ENCODE results near the gene AKAP6.
"Not testable (repeated sequence)": the region's sequence is repeated elsewhere in the genome, so short reads cannot be mapped to it uniquely, and the experiment has no call there.

Gene AKAP6

DNA sequence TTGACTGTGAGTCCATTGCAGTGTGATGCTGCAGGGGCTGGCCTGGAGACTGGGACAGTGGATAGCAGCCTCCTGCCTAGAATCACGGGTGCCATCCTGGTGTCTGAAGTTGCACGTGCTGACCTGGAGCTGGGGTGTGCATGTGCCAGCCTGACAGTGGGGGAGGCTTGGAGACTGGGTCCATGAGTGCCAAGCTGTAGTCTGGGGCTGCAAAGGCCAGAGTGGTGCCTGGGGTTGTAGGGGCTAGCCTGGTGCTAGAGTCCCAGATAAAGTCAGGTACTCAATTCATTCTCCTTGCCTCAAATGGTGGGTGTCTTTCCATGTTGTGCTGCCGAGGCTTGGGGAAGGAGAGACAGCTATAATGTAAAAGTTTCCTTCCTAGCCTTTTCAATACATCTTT, 427.7 kb downstream of the AKAP6 start:
- no peak for DNase-seq (ENCODE audit: low read depth in 2 of 2)

DNA sequence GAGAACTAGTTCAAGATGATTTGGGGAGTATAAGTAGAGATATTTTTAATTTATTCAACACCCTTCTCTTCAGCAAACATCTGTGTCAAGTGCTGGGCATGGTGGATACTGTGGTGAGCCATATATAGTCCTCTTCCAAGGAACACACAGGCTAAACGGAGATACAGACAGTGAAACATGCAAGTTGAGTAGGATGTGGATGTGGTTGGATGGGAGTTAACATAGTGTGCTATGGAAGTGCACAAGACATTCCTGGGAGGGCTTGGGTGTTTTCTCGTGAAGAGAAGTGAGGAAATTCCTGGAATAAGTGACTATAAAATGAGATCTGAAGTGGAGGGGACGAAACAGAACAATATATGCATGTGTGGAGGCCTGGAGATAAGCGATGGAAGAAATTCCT, 428.5 kb downstream of the AKAP6 start:
- DNase-seq (ENCODE audit: low read depth in 2 of 2) = no peak

DNA sequence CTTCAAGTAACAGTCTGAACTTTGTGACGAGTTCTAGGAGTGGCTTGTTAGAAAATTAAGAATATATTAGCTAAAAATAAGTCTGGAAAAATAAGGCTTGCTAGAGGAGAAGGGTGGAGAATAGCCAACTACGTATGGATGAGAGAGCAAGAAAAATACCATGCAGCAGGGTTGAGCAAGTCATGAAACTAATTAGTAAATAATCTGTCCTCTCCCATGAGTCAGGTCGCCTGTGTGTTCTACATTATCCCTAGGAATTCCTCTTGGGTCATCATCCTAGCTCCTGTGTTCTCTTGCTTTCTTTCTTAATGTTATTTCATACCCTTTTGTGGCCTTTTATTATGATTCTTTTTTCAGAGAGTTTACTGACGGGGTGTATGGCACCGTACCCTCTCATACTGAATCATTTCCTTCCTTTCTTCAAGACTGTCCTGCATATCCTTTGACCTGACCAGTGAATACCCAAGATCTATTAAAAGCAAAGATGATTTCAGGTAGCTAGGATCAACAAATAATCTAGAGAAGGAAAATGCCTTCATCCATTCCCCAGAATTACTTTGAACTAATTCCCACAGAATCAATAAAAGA, 432.4 kb downstream of the AKAP6 start:
- no peak for DNase-seq (ENCODE audit: low read depth in 2 of 2)

DNA sequence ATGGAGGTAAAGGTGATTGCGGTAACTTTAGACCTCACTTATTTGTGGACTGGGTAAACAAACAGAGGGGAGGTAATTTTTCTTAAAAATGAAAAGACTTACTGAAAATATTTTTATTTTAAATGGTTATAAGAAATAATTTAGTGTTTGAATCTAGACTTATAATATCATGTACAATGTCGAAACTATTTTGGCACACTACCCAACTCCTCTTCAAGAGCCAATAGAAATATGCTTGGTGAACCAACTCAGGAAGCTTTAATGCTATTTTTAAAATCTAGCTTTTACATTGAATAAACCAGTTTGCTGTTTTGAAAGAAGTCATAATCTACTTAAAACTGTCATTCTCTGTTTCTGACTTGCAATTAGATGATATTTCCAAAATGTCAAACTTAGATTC, 433.8 kb downstream of the AKAP6 start:
- no peak for DNase-seq (ENCODE audit: low read depth in 2 of 2)

DNA sequence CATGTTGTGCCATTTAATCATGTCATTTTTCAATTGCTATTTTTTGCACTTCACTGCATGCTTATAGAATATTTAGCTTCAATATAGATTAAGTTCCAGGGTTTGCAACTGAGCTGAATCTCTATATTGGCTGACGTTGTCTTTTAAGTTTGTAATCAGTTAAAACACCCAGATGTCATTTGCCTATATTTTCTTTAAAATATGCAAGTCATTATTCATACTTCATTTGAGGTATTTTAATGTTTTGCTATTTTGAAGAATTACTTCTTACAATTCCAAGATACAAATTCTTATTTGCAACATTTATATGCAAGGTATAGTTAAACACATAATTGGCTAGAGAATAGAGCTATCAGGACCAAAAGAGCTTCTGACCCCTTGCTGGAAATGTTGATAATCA, 434.6 kb downstream of the AKAP6 start:
- DNase-seq (ENCODE audit: low read depth in 2 of 2) = no peak

DNA sequence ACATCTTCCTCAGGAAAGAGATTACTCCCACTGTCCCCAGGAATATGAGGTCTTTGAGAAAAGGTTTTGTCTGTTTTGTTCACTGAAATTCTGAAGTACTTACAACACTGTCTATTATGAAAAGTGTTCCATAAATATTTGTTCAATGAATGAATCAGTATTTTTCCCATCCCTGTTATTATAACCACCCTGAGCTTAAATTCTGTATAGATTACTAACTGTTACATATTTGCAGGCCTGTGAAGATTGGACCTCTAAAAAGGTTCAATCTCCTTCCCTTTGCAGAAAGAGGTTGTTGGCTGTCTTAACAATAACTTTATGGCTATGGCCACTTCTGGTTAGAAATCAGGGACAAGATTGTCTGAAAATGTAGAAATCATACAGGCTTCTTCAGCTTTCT, 435.0 kb downstream of the AKAP6 start:
- no peak for DNase-seq (ENCODE audit: low read depth in 2 of 2)

DNA sequence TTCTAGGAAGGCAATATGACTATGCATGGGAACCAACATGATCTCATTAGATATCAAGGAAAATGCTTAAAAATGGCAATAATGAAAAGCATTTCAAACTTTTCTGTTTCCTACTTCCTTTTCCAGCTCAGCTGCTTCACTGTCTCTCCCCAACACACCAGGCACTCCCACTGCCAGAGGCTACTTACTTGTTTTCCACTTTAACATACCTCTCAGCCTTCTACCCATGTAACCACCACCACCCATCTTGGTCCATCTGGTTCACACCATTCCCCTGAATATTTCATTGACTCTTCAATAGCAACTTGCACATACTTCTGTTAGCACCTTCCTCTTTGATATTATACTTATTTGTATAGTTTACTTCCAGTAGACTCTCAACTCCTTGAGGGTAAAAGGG, 441.3 kb downstream of the AKAP6 start:
- DNase-seq (ENCODE audit: low read depth in 2 of 2) = no peak

DNA sequence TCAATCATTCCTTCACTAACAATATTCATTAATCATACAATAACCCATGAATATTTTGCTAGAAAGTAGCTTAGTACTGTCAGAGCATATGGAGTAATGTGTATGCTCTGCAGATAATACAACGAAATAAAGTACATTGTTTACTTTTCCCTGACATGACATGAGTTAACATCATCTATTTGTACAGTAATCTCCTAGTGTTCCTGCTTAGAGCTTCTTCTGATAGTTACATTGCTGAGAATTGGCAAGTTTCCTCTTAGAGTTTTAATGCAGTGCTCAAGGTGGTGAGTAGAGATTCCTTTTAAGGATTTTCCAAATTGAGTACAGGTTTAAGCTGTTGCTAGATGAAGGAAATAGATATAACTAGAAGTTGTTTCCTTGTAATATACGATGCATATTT, 445.1 kb downstream of the AKAP6 start:
- DNase-seq (ENCODE audit: low read depth in 2 of 2) = no peak

DNA sequence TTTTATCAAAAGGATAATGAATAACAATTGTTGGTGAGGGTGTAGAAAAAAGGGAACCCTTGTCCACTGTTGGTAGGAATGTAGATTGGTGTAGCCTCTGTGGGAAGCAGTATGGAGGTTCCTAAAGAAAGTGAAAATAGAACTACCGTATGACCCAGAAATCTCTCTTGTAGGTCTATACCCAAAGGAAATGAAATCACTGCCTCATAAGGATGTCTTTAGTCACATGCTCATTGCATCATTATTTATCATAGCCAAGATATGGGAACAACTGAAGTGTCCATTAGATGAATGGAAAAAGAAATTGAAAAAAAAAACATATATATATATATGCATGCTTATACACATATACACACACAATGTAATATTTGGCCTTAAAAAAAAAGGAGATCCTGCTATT, 450.7 kb downstream of the AKAP6 start:
- DNase-seq (ENCODE audit: low read depth in 2 of 2) = no peak

DNA sequence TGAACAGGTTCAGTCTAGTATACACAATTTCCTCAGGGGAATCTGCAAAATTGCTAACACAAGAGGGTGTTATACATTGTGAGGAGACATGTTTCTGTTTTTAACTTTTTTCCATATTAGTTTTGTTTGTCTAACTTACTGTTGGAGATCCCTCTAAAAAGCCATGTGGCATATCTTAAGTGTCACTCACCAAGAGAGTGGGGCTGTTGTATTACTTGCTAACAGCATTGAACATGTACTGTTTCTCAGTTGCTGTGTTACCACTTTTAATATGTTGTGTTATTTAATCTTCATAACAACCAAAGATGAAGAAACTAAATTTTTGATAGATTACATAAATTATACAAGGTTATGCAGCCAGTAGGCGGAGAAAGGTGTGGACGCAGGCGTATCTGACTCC, 455.3 kb downstream of the AKAP6 start:
- no peak for DNase-seq (ENCODE audit: low read depth in 2 of 2)

DNA sequence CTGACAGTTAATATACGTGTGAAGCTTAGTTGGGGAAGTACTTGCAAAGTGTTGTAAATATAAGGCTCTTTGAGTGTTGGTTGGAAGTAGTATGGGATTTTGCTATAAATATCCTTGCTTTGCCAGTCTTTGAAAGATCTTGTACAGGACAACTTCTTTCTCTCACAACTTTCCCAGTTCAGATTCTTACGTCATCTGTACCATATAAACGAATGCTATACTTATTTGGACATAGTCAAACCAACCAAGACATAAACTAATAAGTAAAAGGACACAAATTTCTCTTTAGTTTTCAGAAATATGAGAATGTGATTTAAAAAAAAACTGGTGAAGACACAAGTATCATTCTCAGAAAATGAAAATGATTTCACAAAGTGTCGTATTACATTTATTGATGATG, 456.5 kb downstream of the AKAP6 start:
- DNase-seq (ENCODE audit: low read depth in 2 of 2) = no peak

DNA sequence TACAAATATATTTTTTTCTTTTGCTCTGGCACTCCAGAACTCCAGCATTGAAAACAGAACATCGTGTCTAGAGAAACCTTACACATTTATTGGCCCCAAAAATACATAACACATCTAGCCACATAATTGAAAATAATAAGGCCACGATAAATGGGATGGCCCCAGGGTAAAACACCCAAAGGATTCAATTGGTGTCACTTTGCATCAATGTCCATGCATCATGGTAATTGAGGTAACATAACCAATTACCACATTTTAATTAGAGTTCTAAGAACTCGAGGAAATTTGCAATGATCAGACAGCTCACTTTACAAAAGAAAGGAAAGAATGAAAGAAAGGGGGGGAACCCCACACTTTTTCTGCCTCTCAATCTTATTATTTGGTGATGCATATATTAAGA, 457.8 kb downstream of the AKAP6 start:
- no peak for DNase-seq (ENCODE audit: low read depth in 2 of 2)

DNA sequence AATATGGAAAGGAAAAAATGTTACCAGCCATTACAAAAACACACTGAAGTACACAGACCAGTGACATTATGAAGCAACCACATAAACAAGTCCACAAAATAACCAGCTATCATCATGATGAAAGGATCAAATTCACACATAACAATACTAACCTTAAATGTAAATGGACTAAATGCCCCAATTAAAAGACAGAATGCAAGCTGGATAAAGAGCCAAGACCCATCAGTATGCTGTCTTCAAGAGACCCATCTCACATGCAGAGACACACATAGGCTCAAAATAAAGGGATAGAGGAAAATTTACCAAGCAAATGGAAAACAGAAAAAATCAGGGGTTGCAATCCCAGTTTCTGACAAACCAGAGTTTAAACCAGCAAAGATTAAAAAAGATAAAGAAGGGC, 463.9 kb downstream of the AKAP6 start:
- not testable (repeated sequence) for DNase-seq (ENCODE audit: low read depth in 2 of 2)

DNA sequence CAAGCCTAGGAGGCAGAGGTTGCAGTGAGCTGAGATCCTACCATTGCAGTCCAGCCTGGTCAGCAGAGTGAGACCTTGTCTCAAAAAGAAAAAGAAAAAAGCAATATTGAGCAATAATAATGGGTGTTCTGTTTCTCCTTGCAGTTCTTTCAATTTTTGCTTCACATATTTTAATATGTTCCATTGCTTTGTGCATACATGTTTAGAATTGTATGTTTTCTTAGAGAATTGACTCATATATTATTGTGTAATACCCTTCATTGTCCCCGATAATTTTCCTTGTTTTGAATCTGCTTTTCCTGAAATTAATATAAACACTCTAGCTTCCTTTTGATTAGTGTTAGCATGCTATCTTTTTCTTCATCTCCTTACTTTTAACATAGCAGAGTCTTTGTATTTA, 471.2 kb downstream of the AKAP6 start:
- DNase-seq (ENCODE audit: low read depth in 2 of 2) = no peak

DNA sequence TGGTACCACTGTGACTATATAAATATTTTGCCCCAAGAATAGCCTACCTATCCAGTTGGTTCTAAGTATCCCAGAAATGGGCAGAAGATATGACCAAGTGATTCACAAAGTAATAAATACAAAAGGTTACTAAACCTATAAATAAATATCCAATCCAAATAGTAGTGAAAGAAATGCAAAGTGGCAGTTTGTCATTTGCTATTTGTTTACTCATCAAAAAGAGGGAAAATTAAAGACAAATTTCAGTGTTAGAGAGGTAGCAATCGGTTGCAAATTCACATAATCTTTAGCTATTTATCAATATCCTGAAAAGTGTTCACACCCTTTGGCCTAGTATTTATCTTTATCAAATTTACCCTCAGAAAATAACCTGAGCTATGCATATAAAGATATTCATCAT, 473.2 kb downstream of the AKAP6 start:
- no peak for DNase-seq (ENCODE audit: low read depth in 2 of 2)

DNA sequence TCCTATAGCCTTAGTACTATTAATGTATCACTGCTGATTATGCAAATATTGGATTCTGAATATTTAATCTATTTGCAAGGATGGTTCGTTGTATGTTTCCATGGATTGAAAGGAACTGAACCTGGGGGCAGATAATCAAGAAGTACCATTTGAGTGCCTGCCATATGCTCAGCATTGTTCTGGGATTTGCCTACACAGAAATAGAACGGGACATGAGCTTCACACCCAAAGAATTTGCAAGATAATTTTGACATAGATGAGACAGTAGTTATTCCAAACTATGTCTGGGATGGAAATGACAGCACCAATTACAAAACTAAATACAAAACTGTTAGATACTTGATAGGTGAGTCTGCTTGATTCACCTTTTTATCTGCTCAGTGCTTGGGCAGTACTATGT, 476.9 kb downstream of the AKAP6 start:
- no peak for DNase-seq (ENCODE audit: low read depth in 2 of 2)

DNA sequence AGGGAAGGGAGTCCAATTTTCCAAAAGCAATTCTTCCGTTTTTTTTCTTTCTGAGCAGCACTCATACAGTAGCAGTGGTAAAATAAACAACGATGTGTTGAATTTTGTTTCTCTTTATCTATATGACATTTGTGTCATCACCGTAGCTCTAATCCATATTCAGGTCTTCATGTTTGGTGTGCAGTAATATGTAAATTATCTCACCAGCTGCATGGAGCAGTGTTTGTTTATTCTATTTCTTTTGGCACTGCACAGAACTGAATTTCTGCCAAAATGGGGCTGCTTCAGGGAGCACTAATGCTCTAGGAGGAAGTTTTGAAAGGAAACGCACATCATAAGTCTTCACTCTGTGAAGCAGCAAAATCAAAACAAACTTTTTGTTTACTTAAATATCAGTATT, 479.5 kb downstream of the AKAP6 start:
- DNase-seq (ENCODE audit: low read depth in 2 of 2) = no peak

DNA sequence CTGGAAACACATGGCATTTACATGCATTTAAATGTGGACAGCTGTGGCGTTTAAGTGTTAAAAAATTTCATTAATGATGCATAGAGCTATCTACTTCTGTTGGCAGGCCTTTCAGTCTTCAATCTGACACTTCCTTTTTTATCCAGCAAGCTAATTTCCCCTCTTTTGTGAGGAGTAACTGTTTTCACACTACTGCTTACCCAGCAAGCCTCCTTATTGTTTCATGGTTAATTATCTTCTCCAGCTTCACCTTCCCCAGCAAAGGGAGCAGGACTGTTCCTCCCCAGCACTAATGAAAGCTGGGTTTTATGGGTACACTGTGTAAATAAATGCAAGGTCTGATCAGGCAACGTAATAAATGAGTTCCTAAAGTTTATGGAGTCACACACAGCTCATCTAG, 480.2 kb downstream of the AKAP6 start:
- no peak for DNase-seq (ENCODE audit: low read depth in 2 of 2)

DNA sequence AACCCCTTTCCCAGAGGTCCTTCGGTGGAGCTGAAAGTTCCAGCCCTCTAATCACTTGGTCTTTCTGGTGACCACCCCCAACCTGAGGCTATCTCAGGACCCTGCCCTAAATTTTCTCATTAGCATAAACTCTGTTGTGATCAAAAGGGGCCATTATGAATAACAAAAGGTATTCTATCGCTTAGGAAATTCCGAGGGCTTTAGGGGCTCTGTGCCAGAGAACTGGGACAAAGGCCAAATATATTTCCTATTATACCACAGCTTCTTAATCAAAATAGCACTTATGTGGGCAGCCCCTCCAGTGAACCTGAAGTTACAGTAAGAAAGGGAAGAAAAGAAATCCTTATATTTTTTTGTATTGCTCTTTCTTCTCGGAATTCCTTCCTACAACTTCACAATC, 484.3 kb downstream of the AKAP6 start:
- no peak for DNase-seq (ENCODE audit: low read depth in 2 of 2)

DNA sequence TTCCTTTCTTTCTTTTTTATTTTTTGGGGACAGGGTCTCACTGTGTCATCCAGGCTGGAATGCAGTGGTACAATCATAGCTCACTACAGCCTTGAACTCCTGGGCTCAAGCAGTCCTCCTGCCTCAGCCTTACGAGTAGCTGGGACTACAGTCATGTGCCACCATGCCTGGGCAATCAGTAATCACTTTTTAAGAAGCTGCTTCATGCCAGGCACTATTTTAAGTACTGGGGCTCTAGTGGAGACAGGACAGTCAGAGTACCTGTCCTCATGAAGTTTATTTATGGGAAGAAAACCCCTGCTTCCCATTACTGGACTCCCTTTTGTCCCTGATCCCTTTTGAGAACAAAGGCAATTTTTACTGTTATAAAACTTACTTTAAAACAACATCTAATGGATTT, 485.6 kb downstream of the AKAP6 start:
- no peak for DNase-seq (ENCODE audit: low read depth in 2 of 2)

DNA sequence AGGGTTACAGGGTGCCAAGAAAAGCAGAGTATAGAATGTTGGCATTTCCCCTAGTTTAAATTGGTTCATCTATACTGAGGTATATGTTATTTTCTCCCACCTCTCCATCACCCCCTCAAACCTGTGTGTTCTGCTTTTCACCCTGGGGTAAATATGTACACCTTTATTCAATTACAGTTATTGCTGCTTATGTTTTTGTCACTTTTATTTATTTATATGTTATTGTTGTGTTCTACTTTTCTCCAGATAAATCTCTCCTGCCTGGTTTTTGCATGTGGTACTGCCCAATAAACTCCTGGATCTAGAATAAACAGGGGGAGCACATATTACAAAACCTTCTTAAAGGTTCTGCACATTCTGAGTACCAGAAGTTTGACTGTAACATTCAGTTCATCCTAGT, 487.5 kb downstream of the AKAP6 start:
- no peak for DNase-seq (ENCODE audit: low read depth in 2 of 2)

DNA sequence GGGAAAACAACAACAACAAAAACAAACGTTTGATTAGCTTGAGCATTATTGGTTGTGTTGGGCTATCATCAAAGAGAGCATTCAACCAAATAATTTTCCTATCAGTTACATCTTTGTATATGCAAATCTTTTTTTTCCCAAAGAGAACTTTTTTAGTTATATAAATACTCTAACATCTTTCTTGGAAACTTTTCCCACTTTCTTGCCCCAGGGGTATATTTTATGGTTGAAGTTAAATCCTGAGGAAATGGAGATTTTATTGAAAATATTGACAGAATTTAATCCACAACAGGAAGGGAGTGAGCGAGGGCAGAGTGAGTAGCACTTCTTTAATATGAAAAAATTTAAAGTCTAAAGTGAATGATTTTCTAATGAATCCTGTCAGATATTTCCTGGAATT, 488.7 kb downstream of the AKAP6 start:
- no peak for DNase-seq (ENCODE audit: low read depth in 2 of 2)

DNA sequence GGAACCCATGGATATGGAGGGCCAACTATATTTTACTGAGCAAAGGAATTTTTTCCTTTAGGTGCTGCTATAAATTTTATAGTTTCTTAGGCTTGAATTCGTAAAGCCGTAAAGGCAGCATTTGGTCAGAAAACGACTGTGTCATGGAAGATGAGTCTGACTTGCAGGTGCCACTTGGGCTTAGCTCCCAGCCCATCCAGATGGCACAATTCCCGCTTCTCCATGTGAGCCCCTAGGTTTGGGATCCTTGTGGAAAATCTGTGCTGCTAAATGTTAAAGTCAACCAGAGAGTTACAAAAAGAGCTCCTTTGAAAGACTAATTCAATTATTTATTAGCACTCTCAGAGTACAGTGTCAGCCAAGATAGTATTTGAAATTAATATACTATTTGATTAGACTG, 489.5 kb downstream of the AKAP6 start:
- DNase-seq (ENCODE audit: low read depth in 2 of 2) = no peak

DNA sequence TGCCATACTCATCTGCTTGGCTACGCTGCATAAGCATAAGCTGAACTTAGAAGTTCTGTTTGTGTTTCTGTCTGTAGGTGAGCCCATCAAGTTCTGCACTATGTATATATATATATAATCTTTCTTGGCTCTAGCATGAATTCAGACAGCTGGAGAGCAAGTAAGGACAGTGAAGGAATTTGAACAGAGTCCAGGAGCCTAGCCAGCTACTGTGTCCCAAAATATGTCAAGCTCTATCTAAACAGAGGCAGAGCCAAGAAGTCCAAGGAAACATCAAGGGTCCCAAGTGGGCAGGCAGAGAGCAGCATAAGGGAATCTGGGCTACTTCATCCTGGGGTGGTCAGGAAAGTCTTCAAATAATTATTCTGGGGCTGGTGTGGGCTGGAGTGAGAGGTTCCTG, 491.1 kb downstream of the AKAP6 start:
- no peak for DNase-seq (ENCODE audit: low read depth in 2 of 2)

DNA sequence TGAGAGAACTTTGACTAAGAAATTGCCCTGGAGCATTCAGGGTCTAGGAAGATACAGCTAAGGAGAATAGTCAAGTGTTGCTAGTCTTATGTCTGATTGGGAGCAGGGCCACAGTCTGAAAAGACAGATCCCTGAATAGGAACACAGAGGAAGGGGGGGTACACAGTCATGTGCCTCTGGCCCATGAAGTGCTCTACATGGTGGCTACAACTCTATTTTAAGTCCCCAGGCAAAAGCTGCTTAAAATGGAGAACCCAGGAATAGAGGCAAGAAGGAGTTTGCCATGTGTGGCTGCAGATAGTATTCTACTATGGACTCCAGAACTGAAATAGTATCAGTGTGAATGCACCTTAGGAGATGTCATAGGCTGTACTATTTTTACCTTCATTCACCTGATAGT, 491.6 kb downstream of the AKAP6 start:
- no peak for DNase-seq (ENCODE audit: low read depth in 2 of 2)

Measured in stimulated activated CD4-positive, alpha-beta T cell treated with anti-CD3 and anti-CD28 coated beads, Interleukin-1b, Interleukin-23, amount 100 ng/mL, for 1 hour (primary cell).